Measurements from ENCODE around the gene DCP1A.

Gene DCP1A

GRCh38 chr3:53256704-53257055 is 90.7 kb downstream of the DCP1A start:
- TF ChIP-seq CTCF (conservative IDR thresholded peaks at IDR 0.05): no peak
- TF ChIP-seq ZFX (IDR thresholded peaks at IDR 0.05): no peak
- H3K27ac ChIP-seq: peak overlapping the region; percentile 95

DNA sequence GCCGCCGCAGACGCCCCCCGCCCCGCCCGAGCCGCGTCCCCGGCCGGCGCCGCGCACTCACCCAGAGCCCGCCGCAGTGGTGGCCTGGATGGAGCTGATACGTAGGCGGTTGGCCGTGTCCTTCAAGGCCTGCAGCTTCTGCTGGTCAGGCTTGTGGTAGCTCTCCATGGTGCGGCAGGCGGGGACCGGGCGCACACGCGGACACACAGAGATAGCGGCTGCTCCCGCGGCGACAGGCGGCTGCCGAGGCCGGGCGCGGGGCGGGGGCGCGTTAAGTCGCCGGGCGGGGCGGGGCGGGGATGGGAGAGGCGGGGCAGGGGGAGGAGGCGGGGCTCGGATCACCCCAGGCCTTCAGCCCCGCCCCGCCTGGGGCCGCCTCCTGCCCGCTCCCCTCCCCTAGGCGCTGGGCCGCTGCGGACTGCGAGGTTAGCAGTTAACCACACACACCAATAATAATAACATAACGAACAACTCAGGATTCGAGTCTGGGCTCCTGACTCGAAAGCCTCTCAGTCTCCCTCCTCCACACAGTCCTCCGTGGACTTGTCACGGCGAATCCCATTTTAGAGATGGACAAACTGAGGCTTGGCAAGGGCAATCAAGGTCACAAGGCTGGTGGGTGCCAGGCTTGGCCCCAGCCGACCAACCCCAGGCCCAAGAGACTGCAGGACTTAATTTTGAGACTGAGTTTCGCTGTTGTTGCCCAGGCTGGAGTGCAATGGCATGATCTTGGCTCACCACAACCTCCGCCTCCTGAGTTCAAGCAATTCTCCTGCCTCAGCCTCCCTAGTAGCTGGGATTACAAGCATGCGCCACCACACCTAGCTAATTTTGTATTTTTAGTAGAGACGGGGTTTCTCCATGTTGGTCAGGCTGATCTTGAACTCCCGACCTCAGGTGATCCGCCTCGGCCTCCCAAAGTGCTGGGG is 91.3 kb downstream of the DCP1A start, which contains the start of gene TKT:
Gene TKT (minus strand): TSS at position 248 of the 929 bp plus-strand sequence. CDS start 80 bp downstream, at position 168.
- H3K27ac ChIP-seq: peak within 1 kb of the TSS; percentile 95
- TF ChIP-seq CTCF (conservative IDR thresholded peaks at IDR 0.05): no peak
- peak; percentile 70; the same call in 1 of the 2 replicates for TF ChIP-seq ZFX (IDR thresholded peaks at IDR 0.05)

DNA sequence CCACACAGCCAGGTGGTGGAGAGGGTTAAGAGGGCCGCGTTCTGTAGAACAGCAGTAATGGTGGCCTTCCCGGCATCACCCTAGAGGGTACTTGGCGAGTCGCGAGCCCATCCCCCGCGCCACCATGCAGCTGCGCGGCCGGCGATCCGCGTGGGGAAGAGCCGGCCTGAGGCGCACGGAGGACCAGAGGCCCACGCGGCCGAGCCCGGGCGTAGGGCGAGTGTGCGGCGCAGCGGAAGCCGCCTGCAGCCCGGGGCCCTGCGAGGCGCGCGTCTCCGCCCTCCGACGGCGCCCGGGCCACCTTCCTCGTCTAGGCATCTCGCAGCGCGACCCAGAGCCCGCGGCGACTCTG is 91.9 kb downstream of the DCP1A start:
- TF ChIP-seq ZFX (IDR thresholded peaks at IDR 0.05) (peak; percentile 84), CTCF (conservative IDR thresholded peaks at IDR 0.05) (no peak)
- peak overlapping the region; percentile 95 for H3K27ac ChIP-seq

DNA sequence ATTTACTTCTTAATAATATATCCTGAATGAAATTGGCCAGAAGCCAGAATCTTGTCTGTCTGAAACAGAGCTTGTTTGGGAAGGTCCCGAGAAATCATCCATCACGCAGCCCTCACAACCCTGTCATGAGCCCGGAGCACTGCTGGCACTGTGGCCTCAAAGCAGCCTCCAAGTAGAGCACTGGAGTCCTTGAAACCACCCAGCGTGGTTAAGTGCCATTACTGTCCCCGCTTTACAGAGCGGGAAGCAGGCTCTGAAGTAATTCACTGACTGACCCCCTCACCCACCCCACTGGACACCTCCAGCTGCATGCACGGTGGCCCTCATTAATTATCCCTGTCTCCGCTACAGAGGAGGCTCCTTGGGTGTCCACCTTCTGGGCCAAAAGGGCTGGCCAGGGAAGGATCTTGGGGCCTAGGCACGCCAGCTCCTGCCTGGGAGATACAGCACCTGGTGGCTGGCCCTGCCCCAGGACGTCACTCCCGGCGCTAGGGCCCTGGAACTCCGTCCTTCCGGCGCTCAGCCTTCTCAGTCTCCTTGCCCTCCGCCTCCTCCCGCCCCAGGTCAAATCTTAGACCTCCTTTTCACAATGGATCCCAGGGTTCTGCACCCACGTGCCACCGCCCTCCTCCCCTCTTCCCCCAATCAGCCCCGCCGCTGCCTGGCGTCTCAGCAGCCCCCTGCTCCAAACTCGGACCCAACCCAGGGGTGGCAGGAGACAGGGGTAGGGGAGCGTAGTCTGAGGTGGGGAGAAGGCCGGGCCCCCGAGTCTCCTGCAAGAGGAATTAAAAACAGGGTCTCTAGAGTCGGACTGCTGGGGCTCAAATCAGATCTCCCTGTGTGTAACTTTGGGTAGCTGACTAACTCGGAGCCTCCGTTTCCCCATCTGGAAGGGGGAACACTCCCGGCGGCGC is 92.6 kb downstream of the DCP1A start:
- no peak for TF ChIP-seq CTCF (conservative IDR thresholded peaks at IDR 0.05)
- no peak for TF ChIP-seq ZFX (IDR thresholded peaks at IDR 0.05)
- peak overlapping the region; percentile 95 for H3K27ac ChIP-seq

DNA sequence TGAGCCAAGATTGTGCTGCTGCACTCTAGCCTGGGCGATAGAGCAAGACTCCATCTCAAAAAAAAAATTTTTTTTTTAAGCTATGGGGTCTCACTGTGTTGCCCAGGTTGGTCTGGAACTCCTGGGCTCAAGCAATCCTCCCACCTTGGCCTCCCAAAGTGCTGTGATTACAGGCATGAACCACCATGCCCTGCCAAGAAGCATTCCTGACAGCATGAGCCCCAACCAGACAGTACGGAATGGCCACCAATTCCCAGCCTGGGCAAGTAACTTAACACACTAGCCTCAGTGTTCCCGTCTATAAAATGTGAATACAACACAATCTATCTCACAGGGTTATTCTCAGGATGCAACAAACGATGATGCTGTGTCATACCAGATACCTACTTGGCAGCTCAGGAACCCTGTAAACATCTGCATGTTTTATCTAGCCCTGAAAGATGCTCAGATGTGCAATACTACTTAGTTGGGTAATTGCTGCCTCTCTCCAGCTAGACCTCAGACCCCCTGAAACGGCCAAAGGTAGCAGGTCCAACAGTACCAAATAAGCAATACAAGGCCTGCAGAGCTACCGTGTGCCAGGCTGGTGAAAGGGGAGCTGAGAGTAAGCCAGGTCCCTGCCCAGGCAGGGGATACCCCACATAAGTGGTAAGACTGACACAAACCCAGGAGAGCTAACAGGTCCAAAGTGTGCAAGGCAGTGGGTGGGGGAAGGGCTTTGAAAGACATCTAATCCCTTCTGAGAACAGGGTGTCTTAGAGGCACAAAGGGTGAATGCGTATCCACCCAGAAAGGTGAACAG is 93.4 kb downstream of the DCP1A start:
- H3K27ac ChIP-seq: peak overlapping the region; percentile 95
- TF ChIP-seq CTCF (conservative IDR thresholded peaks at IDR 0.05): no peak
- TF ChIP-seq ZFX (IDR thresholded peaks at IDR 0.05): no peak

- peak overlapping the region; percentile 95 for H3K27ac ChIP-seq
Observed at GRCh38 chr3:53252947-53253322, 94.4 kb downstream of the DCP1A start.
